HEK293 (cell line): ENCODE measurements around the gene IGLL1.
"Not testable (repeated sequence)": the region's sequence is repeated elsewhere in the genome, so short reads cannot be mapped to it uniquely, and the experiment has no call there.

Source experiments
- CTCF ChIA-PET: fragments of 350-600 bp; formaldehyde crosslinking; extraction: SDS; loops from one replicate; lab custom pipeline; 2021; ENCODE audit warnings: antibody characterized with exemption; lab: Yijun Ruan, JAX
- POLR2A ChIA-PET: fragments of 300-600 bp; formaldehyde crosslinking; extraction: SDS; loops from one replicate; lab custom pipeline; 2020; ENCODE audit warnings: antibody characterized with exemption, inconsistent platforms; lab: Yijun Ruan, JAX
- H3K27ac ChIP-seq: fragments of 200-500 bp; sonication (Bioruptor generic); 2 replicates; pipeline ENCODE4 v1.5.1; 2014; ENCODE audit warnings: low read depth, low read length, control low read depth, inconsistent platforms; ENCODE audit errors: extremely low read depth
- H3K36me3 ChIP-seq, 2 experiments: fragments of 200-500 bp in 1 of 2; sonication (Bioruptor generic) in 1 of 2; 1 replicate in 1 of 2; 2 replicates in 1 of 2; pipeline ENCODE4 v1.5.1; 2014 to 2017; ENCODE audit warnings: inconsistent platforms in 2 of 2, low read length in 2 of 2; ENCODE audit not compliant: control insufficient read depth in 2 of 2, insufficient read depth in 1 of 2
- H3K4me1 ChIP-seq: fragments of 200-500 bp; sonication (Bioruptor generic); 2 replicates; pipeline ENCODE4 v1.5.1; 2014; ENCODE audit warnings: mild to moderate bottlenecking, low read length, inconsistent platforms; ENCODE audit not compliant: control insufficient read depth, insufficient read depth
- H3K4me3 ChIP-seq: 2 replicates; pipeline ENCODE4 v1.5.1; 2011; ENCODE audit warnings: low read depth, mild to moderate bottlenecking, control low read depth, low read length, moderate library complexity
- H3K9me3 ChIP-seq: fragments of 200-500 bp; sonication (Bioruptor generic); 2 replicates; pipeline ENCODE4 v1.5.1; 2014; ENCODE audit warnings: low read depth, low read length, inconsistent platforms; ENCODE audit not compliant: control insufficient read depth, insufficient read depth
- KLF7 ChIP-seq: fragments of 450-650 bp; formaldehyde crosslinking; IDR thresholded peaks from 2 replicates; pipeline ENCODE4 v1.5.1; 2016; ENCODE audit warnings: missing biosample characterization, missing genetic modification characterization, borderline replicate concordance
- KLF8 ChIP-seq: fragments of 450-650 bp; formaldehyde crosslinking; IDR thresholded peaks from 2 replicates; pipeline ENCODE4 v1.5.1; 2016; ENCODE audit warnings: missing biosample characterization, missing genetic modification characterization
- ZBTB17 ChIP-seq: fragments of 450-650 bp; formaldehyde crosslinking; IDR thresholded peaks from 2 replicates; pipeline ENCODE4 v1.5.1; 2016; ENCODE audit warnings: missing biosample characterization, missing genetic modification characterization
- ZFP37 ChIP-seq: fragments of 450-650 bp; formaldehyde crosslinking; IDR thresholded peaks from 2 replicates; pipeline ENCODE4 v1.5.1; 2016; ENCODE audit warnings: missing biosample characterization, missing genetic modification characterization
- ZFP69B ChIP-seq: fragments of 450-650 bp; formaldehyde crosslinking; IDR thresholded peaks from 2 replicates; pipeline ENCODE4 v1.5.1; 2016; ENCODE audit warnings: missing biosample characterization, missing genetic modification characterization
- ZNF10 ChIP-seq: fragments of 450-650 bp; formaldehyde crosslinking; IDR thresholded peaks from 2 replicates; pipeline ENCODE4 v1.5.1; 2017; ENCODE audit warnings: missing biosample characterization, missing genetic modification characterization
- ZNF16 ChIP-seq: fragments of 450-650 bp; formaldehyde crosslinking; IDR thresholded peaks from 2 replicates; pipeline ENCODE4 v1.5.1; 2016; ENCODE audit warnings: low read depth, missing biosample characterization, missing genetic modification characterization
- ZNF221 ChIP-seq: fragments of 450-650 bp; formaldehyde crosslinking; IDR thresholded peaks from 2 replicates; pipeline ENCODE4 v1.5.1; 2017; ENCODE audit warnings: missing biosample characterization, missing genetic modification characterization, borderline replicate concordance
- ZNF266 ChIP-seq: fragments of 450-650 bp; formaldehyde crosslinking; IDR thresholded peaks from 2 replicates; pipeline ENCODE4 v1.5.1; 2016; ENCODE audit warnings: missing biosample characterization, missing genetic modification characterization, low read depth
- ZNF37A ChIP-seq: fragments of 450-650 bp; IDR thresholded peaks from 2 replicates; pipeline ENCODE4 v1.5.1; 2018; ENCODE audit warnings: missing biosample characterization, missing genetic modification characterization
- ZNF394 ChIP-seq: fragments of 450-650 bp; formaldehyde crosslinking; IDR thresholded peaks from 2 replicates; pipeline ENCODE4 v1.5.1; 2016; ENCODE audit warnings: missing biosample characterization, missing genetic modification characterization, mild to moderate bottlenecking, moderate library complexity, borderline replicate concordance
- ZNF416 ChIP-seq: fragments of 450-650 bp; formaldehyde crosslinking; IDR thresholded peaks from 2 replicates; pipeline ENCODE4 v1.5.1; 2016; ENCODE audit warnings: missing biosample characterization, missing genetic modification characterization
- ZNF530 ChIP-seq: fragments of 450-650 bp; formaldehyde crosslinking; IDR thresholded peaks from 2 replicates; pipeline ENCODE4 v1.5.1; 2016; ENCODE audit warnings: low read depth, missing biosample characterization, missing genetic modification characterization
- ZNF558 ChIP-seq: fragments of 450-650 bp; formaldehyde crosslinking; IDR thresholded peaks from 2 replicates; pipeline ENCODE4 v1.5.1; 2016; ENCODE audit warnings: missing biosample characterization, missing genetic modification characterization
- ZNF76 ChIP-seq: fragments of 450-650 bp; formaldehyde crosslinking; IDR thresholded peaks from 2 replicates; pipeline ENCODE4; 2016; ENCODE audit warnings: low read depth, missing biosample characterization, missing genetic modification characterization, borderline replicate concordance
- ZNF768 ChIP-seq: fragments of 450-650 bp; formaldehyde crosslinking; IDR thresholded peaks from 2 replicates; pipeline ENCODE4 v1.5.1; 2018; ENCODE audit warnings: missing biosample characterization, mild to moderate bottlenecking, missing genetic modification characterization
- ZNF776 ChIP-seq: fragments of 450-650 bp; formaldehyde crosslinking; IDR thresholded peaks from 2 replicates; pipeline ENCODE4 v1.5.0; 2017; ENCODE audit warnings: missing biosample characterization, missing genetic modification characterization, borderline replicate concordance
- TF ChIP-seq, protein P1 (sequence below): fragments of 450-650 bp; formaldehyde crosslinking; IDR thresholded peaks from 2 replicates; pipeline ENCODE4 v1.5.1; 2016; ENCODE audit warnings: missing biosample characterization, missing genetic modification characterization
- TF ChIP-seq, protein P2 (sequence below): fragments of 450-650 bp; formaldehyde crosslinking; IDR thresholded peaks from 2 replicates; pipeline ENCODE4 v1.5.1; 2016; ENCODE audit warnings: missing biosample characterization, missing genetic modification characterization, low read depth
- TF ChIP-seq, protein P3 (sequence below): sonication (generic); formaldehyde crosslinking; IDR thresholded peaks from 2 replicates; pipeline ENCODE4 v1.8.1; 2022; ENCODE audit warnings: mild to moderate bottlenecking, moderate library complexity, missing genetic modification reagents
- TF ChIP-seq, protein P4 (sequence below): fragments of 450-650 bp; formaldehyde crosslinking; IDR thresholded peaks from 2 replicates; pipeline ENCODE4 v1.5.1; 2017; ENCODE audit warnings: missing biosample characterization, missing genetic modification characterization

IGLL1 gene

DNA sequence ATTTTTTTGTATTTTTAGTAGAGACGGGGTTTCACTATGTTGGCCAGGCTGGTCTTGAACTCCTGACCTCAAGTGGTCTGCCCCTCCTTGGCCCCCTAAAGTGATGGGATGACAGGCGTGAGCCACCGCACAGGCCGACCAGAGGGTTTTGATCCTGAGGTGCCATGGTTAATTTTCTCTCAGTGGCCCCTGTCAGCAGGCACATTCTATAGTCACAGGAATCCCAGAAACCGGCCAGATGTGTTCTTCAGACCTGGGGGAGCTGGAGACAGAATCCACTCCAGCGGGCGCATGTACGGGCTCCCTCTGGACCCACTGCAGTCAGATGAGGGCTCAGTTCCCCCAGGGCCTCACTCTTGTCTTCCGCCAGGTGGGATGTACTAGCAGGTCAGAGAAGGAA, 17.0 kb downstream of the IGLL1 start:
- H3K27ac ChIP-seq: no peak overlapping the region
- ChIA-PET CTCF (interaction anchor here (0.6 to 3.8 kb wide), 4 partner anchors 29 to 1365 kb away, joined by 3 to 19 read pairs (median 4); no protein-coding TSS in a partner anchor), POLR2A (interaction anchor here (0.7 kb wide), 1 partner anchor 1054 kb away, joined by 5 read pairs; no protein-coding TSS in a partner anchor)
- H3K36me3 ChIP-seq: no peaks in the 10 kb centered on the region
- H3K9me3 ChIP-seq: no peaks in the 10 kb centered on the region
- no peak overlapping the region for H3K4me3 ChIP-seq
- H3K4me1 ChIP-seq: no peaks in the 10 kb centered on the region; the same call in 1 of the 2 replicates
- no peak for TF ChIP-seq ZNF221 (tag by site-specific recombination)
- TF ChIP-seq, protein P1, sequence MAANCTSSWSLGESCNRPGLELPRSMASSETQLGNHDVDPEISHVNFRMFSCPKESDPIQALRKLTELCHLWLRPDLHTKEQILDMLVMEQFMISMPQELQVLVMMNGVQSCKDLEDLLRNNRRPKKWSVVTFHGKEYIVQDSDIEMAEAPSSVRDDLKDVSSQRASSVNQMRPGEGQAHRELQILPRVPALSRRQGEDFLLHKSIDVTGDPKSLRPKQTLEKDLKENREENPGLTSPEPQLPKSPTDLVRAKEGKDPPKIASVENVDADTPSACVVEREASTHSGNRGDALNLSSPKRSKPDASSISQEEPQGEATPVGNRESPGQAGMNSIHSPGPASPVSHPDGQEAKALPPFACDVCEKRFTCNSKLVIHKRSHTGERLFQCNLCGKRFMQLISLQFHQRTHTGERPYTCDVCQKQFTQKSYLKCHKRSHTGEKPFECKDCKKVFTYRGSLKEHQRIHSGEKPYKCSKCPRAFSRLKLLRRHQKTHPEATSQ (tag by site-specific recombination): no peak
- no peak for TF ChIP-seq ZBTB17 (tag by site-specific recombination)
- no peak for TF ChIP-seq ZFP37 (tag by site-specific recombination)
- TF ChIP-seq, protein P2, sequence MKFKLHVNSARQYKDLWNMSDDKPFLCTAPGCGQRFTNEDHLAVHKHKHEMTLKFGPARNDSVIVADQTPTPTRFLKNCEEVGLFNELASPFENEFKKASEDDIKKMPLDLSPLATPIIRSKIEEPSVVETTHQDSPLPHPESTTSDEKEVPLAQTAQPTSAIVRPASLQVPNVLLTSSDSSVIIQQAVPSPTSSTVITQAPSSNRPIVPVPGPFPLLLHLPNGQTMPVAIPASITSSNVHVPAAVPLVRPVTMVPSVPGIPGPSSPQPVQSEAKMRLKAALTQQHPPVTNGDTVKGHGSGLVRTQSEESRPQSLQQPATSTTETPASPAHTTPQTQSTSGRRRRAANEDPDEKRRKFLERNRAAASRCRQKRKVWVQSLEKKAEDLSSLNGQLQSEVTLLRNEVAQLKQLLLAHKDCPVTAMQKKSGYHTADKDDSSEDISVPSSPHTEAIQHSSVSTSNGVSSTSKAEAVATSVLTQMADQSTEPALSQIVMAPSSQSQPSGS (tag by site-specific recombination): no peak
- TF ChIP-seq ZNF558: no peak
- no peak for TF ChIP-seq ZNF530 (tag by site-specific recombination)
- TF ChIP-seq ZNF266: no peak
- no peak for TF ChIP-seq ZNF394 (tag by site-specific recombination)
- no peak for TF ChIP-seq ZFP69B (tag by site-specific recombination)
- TF ChIP-seq ZNF76 (tag by site-specific recombination): no peak
- TF ChIP-seq, protein P3, sequence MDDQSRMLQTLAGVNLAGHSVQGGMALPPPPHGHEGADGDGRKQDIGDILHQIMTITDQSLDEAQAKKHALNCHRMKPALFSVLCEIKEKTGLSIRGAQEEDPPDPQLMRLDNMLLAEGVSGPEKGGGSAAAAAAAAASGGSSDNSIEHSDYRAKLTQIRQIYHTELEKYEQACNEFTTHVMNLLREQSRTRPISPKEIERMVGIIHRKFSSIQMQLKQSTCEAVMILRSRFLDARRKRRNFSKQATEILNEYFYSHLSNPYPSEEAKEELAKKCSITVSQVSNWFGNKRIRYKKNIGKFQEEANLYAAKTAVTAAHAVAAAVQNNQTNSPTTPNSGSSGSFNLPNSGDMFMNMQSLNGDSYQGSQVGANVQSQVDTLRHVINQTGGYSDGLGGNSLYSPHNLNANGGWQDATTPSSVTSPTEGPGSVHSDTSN (CRISPR knock-in tag): no peak
- TF ChIP-seq ZNF416 (tag by site-specific recombination): no peak
- no peak for TF ChIP-seq ZNF37A (tag by site-specific recombination)
- TF ChIP-seq ZNF10 (tag by site-specific recombination): no peak

DNA sequence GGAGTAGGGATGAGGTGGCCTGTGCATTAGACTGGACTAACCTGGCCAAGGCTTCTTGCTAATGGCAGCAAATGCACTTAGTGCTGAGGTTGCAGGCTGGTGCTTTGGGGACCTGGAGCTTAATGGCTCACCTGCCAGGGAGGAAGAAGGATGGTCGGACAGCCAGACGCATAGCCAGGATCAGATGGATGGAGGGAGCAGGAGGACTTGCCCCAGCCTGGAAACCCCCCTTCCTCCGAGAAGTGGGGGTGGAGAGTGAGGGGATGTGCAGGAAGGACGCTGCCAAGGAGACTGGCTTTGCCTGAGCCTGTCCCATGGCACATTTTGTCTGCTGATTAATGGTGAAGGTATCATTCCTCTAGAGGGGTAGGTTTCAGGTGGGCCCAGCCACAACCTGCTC, 17.9 kb downstream of the IGLL1 start:
- ChIA-PET POLR2A (interaction anchor here (0.7 kb wide), 1 partner anchor 1053 kb away, joined by 5 read pairs; no protein-coding TSS in a partner anchor), CTCF (interaction anchor here (0.7 to 3.8 kb wide), 3 partner anchors 21 to 1366 kb away, joined by 3 to 19 read pairs (median 5); no protein-coding TSS in a partner anchor)
- Histone ChIP-seq H3K9me3 (no peaks in the 10 kb centered on the region), H3K4me1 (no peaks in the 10 kb centered on the region; the same call in 1 of the 2 replicates), H3K4me3 (no peak overlapping the region), H3K36me3 (no peaks in the 10 kb centered on the region), H3K27ac (no peak overlapping the region)
- TF ChIP-seq ZNF416 (tag by site-specific recombination): no peak
- TF ChIP-seq, protein P4, sequence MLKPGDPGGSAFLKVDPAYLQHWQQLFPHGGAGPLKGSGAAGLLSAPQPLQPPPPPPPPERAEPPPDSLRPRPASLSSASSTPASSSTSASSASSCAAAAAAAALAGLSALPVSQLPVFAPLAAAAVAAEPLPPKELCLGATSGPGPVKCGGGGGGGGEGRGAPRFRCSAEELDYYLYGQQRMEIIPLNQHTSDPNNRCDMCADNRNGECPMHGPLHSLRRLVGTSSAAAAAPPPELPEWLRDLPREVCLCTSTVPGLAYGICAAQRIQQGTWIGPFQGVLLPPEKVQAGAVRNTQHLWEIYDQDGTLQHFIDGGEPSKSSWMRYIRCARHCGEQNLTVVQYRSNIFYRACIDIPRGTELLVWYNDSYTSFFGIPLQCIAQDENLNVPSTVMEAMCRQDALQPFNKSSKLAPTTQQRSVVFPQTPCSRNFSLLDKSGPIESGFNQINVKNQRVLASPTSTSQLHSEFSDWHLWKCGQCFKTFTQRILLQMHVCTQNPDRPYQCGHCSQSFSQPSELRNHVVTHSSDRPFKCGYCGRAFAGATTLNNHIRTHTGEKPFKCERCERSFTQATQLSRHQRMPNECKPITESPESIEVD (tag by site-specific recombination): no peak
- no peak for TF ChIP-seq ZNF768 (tag by site-specific recombination)
- TF ChIP-seq KLF8 (tag by site-specific recombination): no peak
- TF ChIP-seq ZNF776 (tag by site-specific recombination): no peak
- no peak for TF ChIP-seq ZNF16 (tag by site-specific recombination)
- TF ChIP-seq KLF7: no peak

DNA sequence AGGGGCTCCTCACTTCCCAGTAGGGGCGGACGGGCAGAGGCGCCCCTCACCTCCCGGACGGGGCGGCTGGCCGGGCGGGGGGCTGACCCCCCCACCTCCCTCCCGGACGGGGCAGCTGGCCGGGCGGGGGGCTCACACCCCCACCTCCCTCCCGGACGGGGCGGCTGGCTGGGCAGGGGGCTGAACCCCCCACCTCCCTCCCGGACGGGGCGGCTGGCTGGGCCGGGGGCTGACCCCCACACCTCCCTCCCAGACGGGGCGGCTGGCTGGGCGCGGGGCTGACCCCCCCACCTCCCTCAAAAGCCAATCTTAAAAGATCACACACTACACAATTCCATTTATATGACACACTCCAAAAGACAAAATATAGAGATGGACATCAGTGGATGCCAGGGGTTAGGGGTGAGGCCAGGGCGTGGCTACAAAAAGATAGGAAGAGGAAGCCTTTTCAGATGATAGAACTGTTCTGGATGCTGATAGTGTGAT, 19.0 kb downstream of the IGLL1 start:
- H3K4me1 ChIP-seq, H3K9me3 ChIP-seq, H3K36me3 ChIP-seq, H3K27ac ChIP-seq, H3K4me3 ChIP-seq, POLR2A ChIA-PET: not testable (repeated sequence)
- CTCF ChIA-PET: interaction anchor here (0.9 to 1.6 kb wide), 2 partner anchors 19 to 20 kb away, joined by 3 to 5 read pairs; no protein-coding TSS in a partner anchor
